Transverse colon (tissue), 4 donors: ENCODE data around the gene NFILZ. TPM values are rescaled to one million over a fixed set of nuclear protein-coding genes. Genes with fewer than 3 reads are reported as not detected.
"Not testable (repeated sequence)": the region's sequence is repeated elsewhere in the genome, so short reads cannot be mapped to it uniquely, and the experiment has no call there.

Experiments
- DNase-seq: peaks from one replicate; pipeline ENCODE4 v3.0.0-alpha.2; 2019
- H3K27ac ChIP-seq, 4 donors: fragments of 200-600 bp; sonication (generic); 2 replicates each; pipeline ENCODE4 v1.5.1; 2016 to 2018; ENCODE audit warnings: inconsistent platforms in 4 of 4
- H3K27me3 ChIP-seq: fragments of 200-600 bp; sonication (generic); 2 replicates; pipeline ENCODE4 v1.5.1; 2017; ENCODE audit warnings: inconsistent platforms
- H3K36me3 ChIP-seq, 4 donors: fragments of 200-600 bp; sonication (generic); 2 replicates each; pipeline ENCODE4 v1.5.1; 2017 to 2019; ENCODE audit warnings: inconsistent platforms in 4 of 4
- H3K4me1 ChIP-seq, 4 donors: fragments of 200-600 bp; sonication (generic); 2 replicates each; pipeline ENCODE4 v1.5.1; 2017 to 2020; ENCODE audit warnings: inconsistent platforms in 4 of 4
- H3K4me3 ChIP-seq, 4 donors: fragments of 200-600 bp; sonication (generic); 1 replicate in 1 of 4; 2 replicates in 3 of 4; pipeline versions ENCODE4 v1.5.1 to v1.6.1; 2017 to 2019; ENCODE audit warnings: inconsistent platforms in 4 of 4
- H3K9me3 ChIP-seq, 2 donors: fragments of 200-600 bp; sonication (generic); 2 replicates each; pipeline ENCODE4 v1.5.1; 2017 to 2019; ENCODE audit warnings: inconsistent platforms in 2 of 2
- CTCF ChIP-seq, 5 experiments: fragments of 200-600 bp in 3 of 5; fragments of 450-650 bp in 2 of 5; sonication (generic) in 3 of 5; IDR thresholded peaks; 1 replicate in 2 of 5; 2 replicates in 3 of 5; pipeline ENCODE4 v1.5.1; 2016 to 2017; ENCODE audit warnings: antibody characterized with exemption in 5 of 5, inconsistent platforms in 3 of 5, mild to moderate bottlenecking in 2 of 5, moderate library complexity in 1 of 5
- EP300 ChIP-seq: sonication (generic); formaldehyde crosslinking; IDR thresholded peaks from one replicate; pipeline ENCODE4 v1.6.1; 2017; ENCODE audit warnings: antibody characterized with exemption, low read depth
- POLR2A ChIP-seq: fragments of 450-650 bp; IDR thresholded peaks from one replicate; pipeline ENCODE4 v1.6.1; 2016; ENCODE audit warnings: antibody characterized with exemption, mild to moderate bottlenecking, moderate library complexity
- POLR2AphosphoS5 ChIP-seq, 3 donors: sonication (generic); formaldehyde crosslinking; IDR thresholded peaks; one replicate each; pipeline ENCODE4 v1.6.1; 2016; ENCODE audit warnings: antibody characterized with exemption in 3 of 3
- WGBS, 2 donors: methylation state at CpG; one replicate each; pipeline ENCODE4 v1.1.5; 2018; ENCODE audit warnings: low coverage in 1 of 2; 5-methylcytosine and 5-hydroxymethylcytosine counted together
- in situ Hi-C, 4 donors: fragments of 200-750 bp; cut with MboI; loops; one replicate each; pipeline versions ENCODE4 v1.15.0 to v1.15.1; 2017; ENCODE audit warnings: low sequenced_read_pairs in 3 of 4, low pct_ligation_motif_present in 1 of 4, low pct_unique_long_range_greater_than_20kb in 1 of 4
- intact Hi-C: fragments of 100-400 bp; cut with DNase I; formaldehyde crosslinking; loops from one replicate; pipeline ENCODE4 v1.15.1; 2023; ENCODE audit warnings: low total_unique reads
- total RNA-seq, 4 donors: library from RNA; depleted of rRNA; stranded (reverse); fragments of >200 nt; gene quantifications; one replicate each; pipeline ENCODE4 v1.1.0, GENCODE V29; 2016

The NFILZ gene
- total RNA-seq, 4 donors from 2014 or later = not detected

DNA sequence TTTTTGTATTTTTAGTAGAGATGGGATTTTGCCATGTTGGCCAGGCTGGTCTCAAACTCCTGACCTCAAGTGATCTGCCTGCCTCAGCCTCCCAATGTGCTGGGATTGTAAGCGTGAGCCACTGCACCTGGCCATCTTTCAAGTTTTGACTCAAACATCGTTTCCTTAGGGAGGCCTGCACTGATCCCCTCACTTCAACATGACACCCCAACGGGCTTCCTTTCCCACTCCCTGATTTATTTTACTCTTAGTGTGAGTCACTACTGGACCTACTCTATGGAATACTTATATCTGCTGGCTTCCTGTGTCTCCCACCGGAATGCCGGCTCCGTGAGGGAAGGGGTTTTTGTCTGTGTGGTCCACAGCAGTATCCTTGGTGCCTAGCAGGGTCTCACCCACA lies 15.4 kb upstream of the NFILZ start:
- in situ Hi-C loops = no loop called here
- Histone ChIP-seq H3K4me1 (peaks cover 0 to 5% (median 2%) of the 10 kb centered on the region in 4 donors), H3K36me3 (no peaks in the 10 kb centered on the region), H3K27me3 (no peaks in the 10 kb centered on the region), H3K27ac (peak overlapping the region in 1 of 4 donors; percentile 31), H3K4me3 (no peak overlapping the region), H3K9me3 (no peaks in the 10 kb centered on the region)
- DNase-seq = no peak
- WGBS, 2 donors = 20 to 40% methylated on average over 3 to 6 of the region's 6 CpGs
- intact Hi-C loops = no loop called here
- TF ChIP-seq EP300 = no peak
- no peak for TF ChIP-seq CTCF (IDR thresholded peaks at IDR 0.05)
- TF ChIP-seq POLR2A = no peak
- TF ChIP-seq POLR2AphosphoS5 (IDR thresholded peaks at IDR 0.05) = no peak

GRCh38 chr19:8615813-8616596 lies 14.4 kb upstream of the NFILZ start:
- intact Hi-C loops (no loop called here), in situ Hi-C loops (no loop called here)
- H3K27me3 ChIP-seq = no peaks in the 10 kb centered on the region
- WGBS, 2 donors = 19 to 37% methylated on average over 4 to 23 of the region's 23 CpGs
- no peak overlapping the region for H3K27ac ChIP-seq
- H3K9me3 ChIP-seq = no peaks in the 10 kb centered on the region
- peak; percentile 71 to 91 (median 87) for TF ChIP-seq CTCF (IDR thresholded peaks at IDR 0.05)
- TF ChIP-seq POLR2A = no peak
- no peak for TF ChIP-seq EP300
- no peak for TF ChIP-seq POLR2AphosphoS5 (IDR thresholded peaks at IDR 0.05)
- H3K36me3 ChIP-seq = no peaks in the 10 kb centered on the region
- peak; percentile 44 for DNase-seq
- H3K4me1 ChIP-seq = peaks cover 0 to 5% (median 2%) of the 10 kb centered on the region in 4 donors
- H3K4me3 ChIP-seq = no peak overlapping the region

DNA sequence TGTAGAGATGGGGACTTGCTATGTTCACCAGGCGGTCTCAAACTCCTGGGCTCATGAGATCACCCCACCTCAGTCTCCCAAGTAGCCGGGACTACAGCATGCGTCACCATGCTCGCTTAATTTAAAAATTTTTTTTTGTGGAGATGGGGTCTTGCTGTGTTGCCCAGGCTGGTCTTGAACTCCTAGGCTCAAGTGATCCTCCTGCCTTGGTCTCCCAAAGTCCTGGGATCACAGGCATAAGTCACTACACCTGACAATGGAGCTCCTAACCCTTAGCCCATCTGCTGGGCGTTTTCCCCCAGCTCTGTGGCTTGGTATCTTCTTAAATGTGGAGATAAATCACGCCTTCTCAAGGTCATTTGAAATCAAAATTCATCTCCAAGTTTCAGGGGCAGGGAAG lies 13.6 kb upstream of the NFILZ start:
- DNase-seq = no peak
- Histone ChIP-seq H3K4me1 (no peaks in the 10 kb centered on the region), H3K27ac (no peak overlapping the region), H3K4me3 (no peak overlapping the region), H3K27me3 (no peaks in the 10 kb centered on the region), H3K36me3 (no peaks in the 10 kb centered on the region), H3K9me3 (no peaks in the 10 kb centered on the region)
- in situ Hi-C loops (no loop called here), intact Hi-C loops (no loop called here)
- no peak for TF ChIP-seq EP300
- no peak for TF ChIP-seq CTCF (IDR thresholded peaks at IDR 0.05)
- TF ChIP-seq POLR2A = no peak
- no peak for TF ChIP-seq POLR2AphosphoS5 (IDR thresholded peaks at IDR 0.05)
- 75 to 100% methylated on average over 1 to 6 of the region's 6 CpGs for WGBS, 2 donors

- H3K4me1 ChIP-seq, H3K4me3 ChIP-seq, H3K27ac ChIP-seq, H3K36me3 ChIP-seq, DNase-seq, H3K9me3 ChIP-seq, intact Hi-C loops, H3K27me3 ChIP-seq, in situ Hi-C loops: not testable (repeated sequence)
- 65 to 68% methylated on average over 14 to 15 of the region's 15 CpGs for WGBS, 2 donors
Measured at GRCh38 chr19:8617325-8617724, 13.1 kb upstream of the NFILZ start.

- Histone ChIP-seq H3K4me3 (no peak overlapping the region), H3K27ac (no peak overlapping the region), H3K9me3 (no peaks in the 10 kb centered on the region), H3K36me3 (no peaks in the 10 kb centered on the region), H3K4me1 (no peaks in the 10 kb centered on the region), H3K27me3 (no peaks in the 10 kb centered on the region)
- WGBS, 2 donors = 70% methylated on average over 3 to 4 of the region's 4 CpGs
- no peak for DNase-seq
- intact Hi-C loops (no loop called here), in situ Hi-C loops (no loop called here)
- TF ChIP-seq EP300 (no peak), POLR2AphosphoS5 (IDR thresholded peaks at IDR 0.05) (no peak), POLR2A (no peak), CTCF (IDR thresholded peaks at IDR 0.05) (no peak)
Measured at GRCh38 chr19:8617984-8618383, 12.4 kb upstream of the NFILZ start.
